Medulla oblongata (tissue), 1 donor: ENCODE measurements around the gene CLEC2A.

ENCODE experiments used
- DNase-seq: peaks from one replicate; pipeline ENCODE4 v3.0.0-alpha.2; 2015; ENCODE audit errors: extremely low spot score

Gene CLEC2A

DNA sequence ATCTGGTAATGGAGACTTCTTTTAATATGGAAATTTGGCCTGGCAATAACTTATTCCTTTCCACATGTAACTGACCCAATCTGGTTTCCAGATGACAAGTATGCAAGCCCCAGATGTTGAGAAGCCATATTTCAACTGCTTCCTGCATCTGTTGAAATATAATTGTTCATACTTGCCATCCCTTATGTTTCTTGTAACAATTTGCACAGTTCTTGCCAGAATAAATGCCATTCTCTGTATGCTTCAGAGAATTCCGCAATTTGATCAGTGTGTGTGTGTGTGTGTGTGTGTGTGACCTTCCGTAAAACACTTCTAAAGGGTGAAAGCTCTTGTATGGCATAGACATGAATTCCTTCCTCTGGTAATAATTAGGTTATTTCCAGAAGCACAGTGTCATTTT is 1.8 kb upstream of the CLEC2A start:
- no peak for DNase-seq

DNA sequence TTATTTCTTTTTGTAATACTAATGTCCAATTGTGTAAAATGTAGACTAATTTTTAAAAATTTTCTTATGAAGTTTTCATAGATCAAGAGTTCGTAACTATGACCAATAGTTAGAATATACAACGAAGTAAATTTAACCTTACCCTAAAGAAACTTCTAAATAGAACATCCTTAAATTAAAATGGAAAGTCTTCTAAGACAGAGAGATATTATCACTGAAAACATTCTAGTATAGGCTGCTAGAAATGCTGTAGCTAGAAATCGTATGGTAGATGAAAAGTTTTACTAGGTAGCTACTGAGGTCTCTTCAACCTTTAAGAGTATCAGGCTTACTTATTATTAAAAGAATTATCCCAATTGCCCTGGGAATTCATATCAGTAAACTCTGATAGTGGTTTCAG is 925 bp downstream of the CLEC2A start:
- no peak for DNase-seq

GRCh38 chr12:9928607-9929006 is 3.6 kb downstream of the CLEC2A start:
- no peak for DNase-seq

GRCh38 chr12:9926876-9927275 is 5.3 kb downstream of the CLEC2A start:
- DNase-seq = no peak

DNA sequence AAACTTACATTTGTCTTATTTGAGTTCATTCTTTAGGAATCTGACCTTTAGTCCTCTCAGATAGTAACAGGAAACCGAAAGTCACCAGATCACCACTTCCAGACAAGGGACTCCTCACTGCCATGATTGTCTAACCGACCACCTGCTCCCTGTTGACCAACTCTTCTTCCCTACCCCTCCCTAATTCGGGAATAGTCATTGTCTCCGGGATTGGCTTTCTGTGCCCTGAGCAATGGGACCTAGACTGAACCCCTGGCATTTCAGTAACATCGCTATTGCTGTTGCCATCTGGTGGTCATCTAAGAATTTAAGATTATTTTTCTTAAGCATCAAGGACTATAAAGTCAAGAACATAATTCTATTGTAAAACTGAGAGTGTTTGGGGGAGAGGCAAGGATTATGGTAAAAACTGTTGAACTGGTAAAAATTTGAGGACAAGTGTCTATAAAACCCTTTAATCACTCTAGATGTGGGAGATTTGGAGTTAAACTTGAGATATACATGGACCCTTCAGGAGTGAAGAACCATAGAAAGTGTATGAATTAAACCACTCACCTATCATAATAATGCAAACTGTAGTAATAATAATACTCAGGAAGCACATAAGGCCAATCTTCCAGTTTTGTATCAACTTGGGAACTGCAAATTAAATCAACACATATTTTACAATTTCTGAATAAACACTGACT is 6.3 kb downstream of the CLEC2A start:
- DNase-seq = peak; percentile 64

DNA sequence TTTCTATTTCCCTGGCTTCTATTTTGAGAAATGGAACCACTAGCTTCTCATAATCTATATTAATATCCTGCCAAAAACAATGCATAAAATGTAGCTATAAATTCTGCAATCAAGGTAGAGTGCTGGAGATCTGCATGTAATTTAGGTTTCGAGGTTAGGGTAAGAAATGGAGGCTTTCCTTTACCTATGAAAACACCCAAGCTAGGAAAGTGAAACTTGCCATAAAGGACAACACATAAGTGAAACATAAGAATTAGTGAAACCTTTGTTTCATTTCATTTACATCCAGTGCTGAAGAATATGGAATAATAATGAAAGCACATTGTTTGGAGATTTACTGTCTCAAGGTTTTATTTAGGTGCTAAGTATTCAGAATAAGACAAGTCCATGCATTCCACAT is 9.7 kb downstream of the CLEC2A start:
- no peak for DNase-seq

- DNase-seq = no peak
Measured at GRCh38 chr12:9920451-9920850, 11.7 kb downstream of the CLEC2A start.

GRCh38 chr12:9919443-9919842 is 12.7 kb downstream of the CLEC2A start:
- no peak for DNase-seq

- no peak for DNase-seq
Measured at GRCh38 chr12:9911708-9912107, 20.5 kb downstream of the CLEC2A start.

GRCh38 chr12:9910716-9911421 is 21.3 kb downstream of the CLEC2A start:
- no peak for DNase-seq

- DNase-seq = no peak
Measured at GRCh38 chr12:9909724-9910123, 22.4 kb downstream of the CLEC2A start.

GRCh38 chr12:9908350-9908749 is 23.8 kb downstream of the CLEC2A start:
- no peak for DNase-seq

- no peak for DNase-seq
Measured at GRCh38 chr12:9907769-9908168, 24.4 kb downstream of the CLEC2A start.

GRCh38 chr12:9906873-9907272 is 25.3 kb downstream of the CLEC2A start:
- DNase-seq = no peak

DNA sequence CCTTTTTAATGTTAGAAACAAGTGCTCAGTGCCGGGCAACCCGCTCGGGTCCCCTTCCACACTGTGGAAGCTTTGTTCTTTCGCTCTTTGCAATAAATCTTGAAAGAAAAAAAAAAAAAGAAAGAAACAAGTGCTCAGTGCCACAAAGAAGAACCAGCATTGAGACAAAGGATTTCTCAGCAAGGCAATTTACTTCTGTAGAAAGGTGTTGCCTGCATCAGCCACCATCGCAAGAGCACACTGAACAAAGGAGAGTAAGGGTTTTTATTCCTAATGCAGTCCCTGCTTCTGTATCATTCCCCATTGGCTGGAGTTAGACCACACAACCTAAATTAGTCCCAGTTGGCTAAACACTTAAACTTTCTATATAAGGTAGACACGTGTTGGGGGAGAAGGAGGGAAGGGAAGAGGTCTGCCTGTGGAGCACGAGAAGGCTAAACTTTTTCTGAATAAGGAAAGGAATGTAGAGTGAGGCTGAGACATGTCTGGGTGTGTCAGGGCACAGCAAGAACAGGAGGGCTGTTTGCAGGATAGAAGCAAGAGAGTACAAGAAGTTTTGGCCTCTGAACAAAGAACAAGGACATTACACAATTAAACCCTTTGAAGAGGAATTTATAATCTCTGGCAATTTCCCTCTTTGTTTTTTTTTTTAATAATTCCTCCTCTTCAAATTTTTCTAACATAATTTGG is 29.5 kb downstream of the CLEC2A start:
- no peak for DNase-seq

DNA sequence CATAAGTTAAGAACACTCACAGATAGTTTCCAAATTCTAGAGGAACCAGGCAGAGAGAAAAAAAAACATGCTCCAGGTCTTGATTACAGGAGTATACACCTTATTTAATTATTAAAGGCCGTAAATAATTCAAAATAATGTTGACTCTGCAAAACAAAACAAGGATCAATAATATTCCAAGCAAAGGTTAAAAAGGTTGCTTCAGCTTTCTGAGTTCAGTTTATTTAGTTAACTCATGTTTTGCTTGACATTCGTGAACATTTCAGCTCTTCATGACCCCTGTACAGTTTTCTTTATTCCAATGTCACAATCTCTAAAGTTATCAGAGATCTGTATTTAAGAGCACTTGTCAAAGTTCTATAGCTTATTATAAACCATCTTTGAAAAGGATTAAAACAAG is 31.2 kb downstream of the CLEC2A start:
- DNase-seq = no peak

- DNase-seq = no peak
Measured at GRCh38 chr12:9899209-9899608, 33.0 kb downstream of the CLEC2A start.

DNA sequence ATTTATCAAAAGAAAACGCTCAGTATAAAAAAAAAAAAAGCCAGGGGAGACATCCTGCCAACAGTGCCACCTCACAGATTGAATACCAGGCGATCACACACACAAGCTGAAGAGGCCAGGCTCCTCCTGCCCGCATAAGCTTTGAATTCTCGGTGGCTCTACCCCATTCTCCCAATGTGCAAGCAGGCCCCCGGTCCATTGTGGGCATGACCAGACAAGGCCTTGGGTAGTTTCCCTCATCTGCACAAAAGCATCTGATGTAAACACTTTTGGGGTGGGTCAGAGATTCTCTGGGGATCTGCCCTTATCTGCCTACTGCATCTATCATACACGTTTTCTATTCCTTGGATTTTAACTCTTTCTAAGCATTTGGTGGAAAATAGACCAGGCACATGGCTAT is 34.6 kb downstream of the CLEC2A start:
- no peak for DNase-seq

- no peak for DNase-seq
Measured at GRCh38 chr12:9895215-9895971, 36.8 kb downstream of the CLEC2A start.

- no peak for DNase-seq
Measured at GRCh38 chr12:9888665-9889273, 43.4 kb downstream of the CLEC2A start.

DNA sequence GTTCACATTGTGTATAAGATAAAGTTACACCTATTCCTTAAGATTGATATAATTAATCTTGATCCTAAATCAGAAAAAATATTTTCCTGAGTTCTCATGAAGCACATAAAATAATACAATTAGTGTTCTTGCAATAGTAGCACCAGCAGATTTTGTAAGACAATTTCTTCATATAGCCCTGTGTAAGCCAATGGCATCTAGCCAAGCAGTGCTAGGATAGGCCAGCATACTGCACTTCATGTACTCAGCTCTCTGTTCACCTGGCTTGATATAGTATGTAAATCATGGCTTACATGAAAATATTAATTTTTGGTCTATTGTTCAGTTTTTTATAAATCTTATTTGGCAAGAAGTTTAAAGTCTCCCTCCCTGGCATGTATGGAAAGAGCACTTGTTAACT is 49.0 kb downstream of the CLEC2A start:
- no peak for DNase-seq

- DNase-seq = no peak
Measured at GRCh38 chr12:9881988-9882387, 50.2 kb downstream of the CLEC2A start.
